PC-3 (cell line): ENCODE results near the gene PAX7. TPM values are rescaled to one million over a fixed set of nuclear protein-coding genes. Genes with fewer than 3 reads are reported as not detected.

ENCODE experiments used
- ATAC-seq: fragments of 200-7000 bp; cut with Tn5 transposase; 2 replicates; pipeline ENCODE4 v1.9.1; 2020; ENCODE audit warnings: mild to moderate bottlenecking, moderate library complexity
- BruUV-seq: library from RNA; stranded (reverse); fragments of 400-500 nt; replicated peaks from 2 replicates; lab custom pipeline; 2021; lab: Mats Ljungman, UMichigan
- CTCF ChIA-PET: fragments of 300-600 bp; sonication (Branson Sonifier 250); formaldehyde crosslinking; loops from one replicate; lab custom pipeline; 2022; ENCODE audit warnings: antibody characterized with exemption; lab: Charles Lee
- POLR2A ChIA-PET: fragments of 300-600 bp; sonication (Branson Sonifier 250); formaldehyde crosslinking; loops from one replicate; lab custom pipeline; 2022; ENCODE audit warnings: antibody characterized with exemption; ENCODE audit not compliant: unreplicated experiment; lab: Charles Lee
- DNase-seq: peaks from one replicate; pipeline ENCODE4 v3.0.0-alpha.2; 2015
- H2AFZ ChIP-seq: fragments of 300-600 bp; sonication (generic); 2 replicates; pipeline ENCODE4 v1.6.0; 2016; ENCODE audit warnings: antibody characterized with exemption, low read length
- H3F3A ChIP-seq: fragments of 300-600 bp; sonication (generic); one replicate; pipeline ENCODE4 v1.6.0; 2017; ENCODE audit warnings: antibody characterized with exemption, low read length, control low read depth, mild to moderate bottlenecking; ENCODE audit not compliant: unreplicated experiment
- H3K27ac ChIP-seq: fragments of 300-600 bp; sonication (generic); 2 replicates; pipeline ENCODE4 v1.5.1; 2016; ENCODE audit warnings: mild to moderate bottlenecking, low read length
- H3K27me3 ChIP-seq: fragments of 300-600 bp; sonication (generic); 2 replicates; pipeline ENCODE4 v1.6.1; 2016; ENCODE audit warnings: low read length, mixed read lengths
- H3K36me3 ChIP-seq: fragments of 300-600 bp; sonication (generic); 2 replicates; pipeline ENCODE4 v1.6.1; 2016; ENCODE audit warnings: low read depth, mixed run types, low read length, mixed read lengths
- H3K4me1 ChIP-seq: fragments of 300-600 bp; sonication (generic); 2 replicates; pipeline ENCODE4 v1.5.1; 2016; ENCODE audit warnings: low read length; ENCODE audit not compliant: insufficient read depth
- H3K4me2 ChIP-seq: fragments of 300-600 bp; sonication (generic); 2 replicates; pipeline ENCODE4 v1.6.0; 2016; ENCODE audit warnings: low read length
- H3K4me3 ChIP-seq: fragments of 300-600 bp; sonication (generic); 2 replicates; pipeline ENCODE4 v1.5.1; 2016; ENCODE audit warnings: mild to moderate bottlenecking, low read length, mixed read lengths
- H3K79me2 ChIP-seq: fragments of 300-600 bp; sonication (generic); 2 replicates; pipeline ENCODE4 v1.6.1; 2017; ENCODE audit warnings: low read length, mixed read lengths
- H3K9ac ChIP-seq: fragments of 300-600 bp; sonication (generic); 2 replicates; pipeline ENCODE4 v1.6.0; 2016; ENCODE audit warnings: mild to moderate bottlenecking, low read length
- H3K9me2 ChIP-seq: fragments of 300-600 bp; sonication (generic); replicated peaks from 2 replicates; pipeline ENCODE4 v1.6.1; 2016; ENCODE audit warnings: mixed run types, low read length, mixed read lengths
- H3K9me3 ChIP-seq: fragments of 300-600 bp; sonication (generic); 2 replicates; pipeline ENCODE4 v1.6.1; 2016; ENCODE audit warnings: low read length, mixed read lengths
- H4K20me1 ChIP-seq: fragments of 300-600 bp; sonication (generic); 2 replicates; pipeline ENCODE4 v1.6.1; 2016; ENCODE audit warnings: low read length, mixed read lengths
- CTCF ChIP-seq: fragments of 300-600 bp; sonication (generic); conservative IDR thresholded peaks from 2 replicates; pipeline ENCODE4 v1.5.1; 2017; ENCODE audit warnings: antibody characterized with exemption, low read depth, mild to moderate bottlenecking, low read length
- EZH2 ChIP-seq: fragments of 300-600 bp; sonication (generic); IDR thresholded peaks from one replicate; pipeline ENCODE4 v1.6.1; 2017; ENCODE audit warnings: antibody characterized with exemption, mild to moderate bottlenecking, low read length; ENCODE audit not compliant: unreplicated experiment
- EZH2phosphoT487 ChIP-seq: fragments of 300-600 bp; sonication (generic); IDR thresholded peaks from 2 replicates; pipeline ENCODE4 v1.6.1; 2018; ENCODE audit warnings: mild to moderate bottlenecking, antibody characterized with exemption, low read length, borderline replicate concordance
- intact Hi-C: fragments of 100-400 bp; cut with micrococcal nuclease; formaldehyde crosslinking; loops from 2 replicates; pipeline ENCODE4 v1.9.0; 2023
- total RNA-seq: library from RNA; depleted of rRNA; stranded (reverse); fragments of >200 nt; gene quantifications from 2 replicates; pipeline ENCODE4 v1.2.3, GENCODE V29; 2014

The PAX7 gene
- total RNA-seq, 1 experiment from 2014 or later: not detected

- no peak for TF ChIP-seq CTCF
- TF ChIP-seq EZH2: no peak
- TF ChIP-seq EZH2phosphoT487: no peak
- Histone ChIP-seq H3K9me2 (no peaks in the 10 kb centered on the region), H3K9ac (no peak overlapping the region), H3K9me3 (no peaks in the 10 kb centered on the region), H3K4me2 (no peak overlapping the region), H3K27me3 (peaks cover 55% of the 10 kb centered on the region), H3K79me2 (no peaks in the 10 kb centered on the region), H3K4me1 (no peaks in the 10 kb centered on the region), H3K36me3 (no peaks in the 10 kb centered on the region), H2AFZ (no peak overlapping the region), H4K20me1 (no peaks in the 10 kb centered on the region), H3F3A (no peaks in the 10 kb centered on the region), H3K27ac (no peak overlapping the region), H3K4me3 (no peak overlapping the region)
- ChIA-PET POLR2A (no interaction called here), CTCF (no interaction called here)
- intact Hi-C loops: no loop called here
- DNase-seq (no peak), ATAC-seq (no peak)
- BruUV-seq: no TSS peak
Measured at GRCh38 chr1:18784482-18784831, 153.8 kb downstream of the PAX7 start.

- no peak for ATAC-seq
Measured at GRCh38 chr1:18786149-18786548, 155.5 kb downstream of the PAX7 start.

GRCh38 chr1:18787825-18788385 is 157.3 kb downstream of the PAX7 start:
- no TSS peak for BruUV-seq
- Histone ChIP-seq H3K9me3 (no peaks in the 10 kb centered on the region), H3F3A (no peaks in the 10 kb centered on the region), H3K4me1 (no peaks in the 10 kb centered on the region), H3K4me3 (no peak overlapping the region), H3K4me2 (no peak overlapping the region), H2AFZ (no peak overlapping the region), H3K27ac (no peak overlapping the region), H3K27me3 (peaks cover 59% of the 10 kb centered on the region), H3K79me2 (no peaks in the 10 kb centered on the region), H3K36me3 (no peaks in the 10 kb centered on the region), H3K9ac (no peak overlapping the region), H3K9me2 (no peaks in the 10 kb centered on the region), H4K20me1 (no peaks in the 10 kb centered on the region)
- TF ChIP-seq CTCF: no peak
- no peak for TF ChIP-seq EZH2phosphoT487
- TF ChIP-seq EZH2: no peak
- CTCF ChIA-PET: no interaction called here
- POLR2A ChIA-PET: no interaction called here
- DNase-seq: no peak
- intact Hi-C loops: no loop called here
- ATAC-seq: no peak

More at GRCh38 chr1:18786149-18786548, 155.5 kb downstream of the PAX7 start:
- Histone ChIP-seq H3K4me1 (no peaks in the 10 kb centered on the region), H3K4me2 (no peak overlapping the region), H3F3A (no peaks in the 10 kb centered on the region), H3K79me2 (no peaks in the 10 kb centered on the region), H3K27me3 (peaks cover 53% of the 10 kb centered on the region), H3K36me3 (no peaks in the 10 kb centered on the region), H3K9me3 (no peaks in the 10 kb centered on the region), H2AFZ (no peak overlapping the region), H3K27ac (no peak overlapping the region), H4K20me1 (no peaks in the 10 kb centered on the region), H3K9me2 (no peaks in the 10 kb centered on the region), H3K4me3 (no peak overlapping the region), H3K9ac (no peak overlapping the region)
- POLR2A ChIA-PET: no interaction called here
- no peak for DNase-seq
- CTCF ChIA-PET: no interaction called here
- intact Hi-C loops: no loop called here
- no TSS peak for BruUV-seq
- no peak for TF ChIP-seq EZH2
